Peyer's patch (tissue), 4 donors: Measurements from ENCODE around the gene IL17REL. TPM values are rescaled to one million over a fixed set of nuclear protein-coding genes. Genes with fewer than 3 reads are reported as not detected.

ENCODE experiments used
- DNase-seq, 3 donors: peaks; one replicate each; pipeline ENCODE4 v3.0.0-alpha.2; 2017 to 2019
- H3K27ac ChIP-seq, 4 donors: fragments of 200-600 bp; sonication (generic); one replicate each; pipeline ENCODE4 v1.5.1; 2016 to 2019
- H3K27me3 ChIP-seq, 2 donors: fragments of 200-600 bp; sonication (generic); one replicate each; pipeline ENCODE4 v1.5.1; 2019
- H3K36me3 ChIP-seq, 3 donors: fragments of 200-600 bp; sonication (generic); one replicate each; pipeline ENCODE4 v1.5.1; 2016 to 2019
- H3K4me1 ChIP-seq, 4 donors: fragments of 200-600 bp; sonication (generic); one replicate each; pipeline ENCODE4 v1.5.1; 2016 to 2019
- H3K4me3 ChIP-seq, 4 donors: fragments of 200-600 bp; sonication (generic); 1 replicate in 3 of 4; 2 replicates in 1 of 4; pipeline ENCODE4 v1.5.1; 2016 to 2019; ENCODE audit warnings: mild to moderate bottlenecking in 1 of 4
- H3K9me3 ChIP-seq, 4 donors: fragments of 200-600 bp; sonication (generic); one replicate each; pipeline ENCODE4 v1.5.1; 2016 to 2019; ENCODE audit warnings: mild to moderate bottlenecking in 1 of 4
- CTCF ChIP-seq, 6 experiments: fragments of 450-650 bp in 4 of 6; fragments of 200-600 bp in 2 of 6; sonication (generic) in 1 of 6; IDR thresholded peaks; one replicate each; pipeline ENCODE4 v1.5.1; 2017 to 2019; ENCODE audit warnings: antibody characterized with exemption in 6 of 6, mild to moderate bottlenecking in 3 of 6, moderate library complexity in 1 of 6
- POLR2A ChIP-seq, 2 donors: fragments of 450-650 bp; IDR thresholded peaks; one replicate each; pipeline ENCODE4 v1.5.1; 2017; ENCODE audit warnings: antibody characterized with exemption in 2 of 2, mild to moderate bottlenecking in 2 of 2, moderate library complexity in 2 of 2
- total RNA-seq, 4 donors: library from RNA; depleted of rRNA; stranded (reverse); fragments of >200 nt; gene quantifications; one replicate each; pipeline ENCODE4 v1.1.0, GENCODE V29; 2016

The IL17REL gene
- total RNA-seq, 4 donors from 2014 or later, result 1.1 to 2.3 (median 1.2) TPM; not detected in 1

GRCh38 chr22:49962012-49962750 lies 50.4 kb downstream of the IL17REL start:
- H3K27ac ChIP-seq, result peak overlapping the region; percentile 86 to 99 (median 98)
- no peaks in the 10 kb centered on the region for H3K27me3 ChIP-seq
- peaks cover 0 to 3% (median 0%) of the 10 kb centered on the region in 4 donors for H3K9me3 ChIP-seq
- peak; percentile 76 to 91 (median 87) for DNase-seq
- peak in 1 of 2 donors; percentile 59 for TF ChIP-seq POLR2A (IDR thresholded peaks at IDR 0.05)
- peak in 1 of 6 experiments; percentile 23 for TF ChIP-seq CTCF (IDR thresholded peaks at IDR 0.05)
- H3K36me3 ChIP-seq, result peaks cover 0 to 40% (median 0%) of the 10 kb centered on the region in 3 donors
- peak overlapping the region; percentile 65 to 100 (median 98) for H3K4me3 ChIP-seq
- peaks cover 3 to 64% (median 41%) of the 10 kb centered on the region in 4 donors for H3K4me1 ChIP-seq

GRCh38 chr22:49961601-49962011 lies 51.0 kb downstream of the IL17REL start:
- Histone ChIP-seq H3K36me3 (peaks cover 0 to 40% (median 0%) of the 10 kb centered on the region in 3 donors), H3K27me3 (no peaks in the 10 kb centered on the region), H3K4me3 (peak overlapping the region; percentile 65 to 100 (median 98)), H3K9me3 (peaks cover 0 to 3% (median 0%) of the 10 kb centered on the region in 4 donors), H3K27ac (peak overlapping the region; percentile 86 to 99 (median 98)), H3K4me1 (peaks cover 3 to 58% (median 35%) of the 10 kb centered on the region in 4 donors)
- DNase-seq, result no peak
- TF ChIP-seq CTCF (IDR thresholded peaks at IDR 0.05) (no peak), POLR2A (IDR thresholded peaks at IDR 0.05) (no peak)

- peak; percentile 54 to 76 (median 75) for DNase-seq
- Histone ChIP-seq H3K36me3 (peaks cover 0 to 40% (median 0%) of the 10 kb centered on the region in 3 donors), H3K27me3 (no peaks in the 10 kb centered on the region), H3K9me3 (peaks cover 0 to 3% (median 0%) of the 10 kb centered on the region in 4 donors), H3K4me1 (peaks cover 3 to 53% (median 30%) of the 10 kb centered on the region in 4 donors), H3K27ac (peak overlapping the region; percentile 86 to 99 (median 98)), H3K4me3 (peak overlapping the region; percentile 65 to 100 (median 98))
- TF ChIP-seq CTCF (IDR thresholded peaks at IDR 0.05), result no peak
- no peak for TF ChIP-seq POLR2A (IDR thresholded peaks at IDR 0.05)
Observed at GRCh38 chr22:49961005-49961600, 51.5 kb downstream of the IL17REL start.

- peak; percentile 97 to 98 for TF ChIP-seq POLR2A (IDR thresholded peaks at IDR 0.05)
- TF ChIP-seq CTCF (IDR thresholded peaks at IDR 0.05), result no peak
- no peaks in the 10 kb centered on the region for H3K27me3 ChIP-seq
- peaks cover 3 to 46% (median 23%) of the 10 kb centered on the region in 4 donors for H3K4me1 ChIP-seq
- H3K36me3 ChIP-seq, result peaks cover 0 to 40% (median 0%) of the 10 kb centered on the region in 3 donors
- peak; percentile 89 to 98 (median 97) for DNase-seq
- peak within 1 kb of the TSS; percentile 86 to 99 (median 98) for H3K27ac ChIP-seq
- peak within 1 kb of the TSS; percentile 65 to 100 (median 98) for H3K4me3 ChIP-seq
- peaks cover 0 to 3% (median 0%) of the 10 kb centered on the region in 4 donors for H3K9me3 ChIP-seq
Observed at GRCh38 chr22:49960159-49961004, 52.2 kb downstream of the IL17REL start, which contains the start of gene PIM3. Gene PIM3, plus strand, starts transcription at chr22:49960772. Its CDS starts 176 bp downstream, at chr22:49960948.

GRCh38 chr22:49959782-49960158 lies 52.8 kb downstream of the IL17REL start:
- no peaks in the 10 kb centered on the region for H3K27me3 ChIP-seq
- peak overlapping the region; percentile 65 to 100 (median 98) for H3K4me3 ChIP-seq
- peak overlapping the region; percentile 86 to 99 (median 98) for H3K27ac ChIP-seq
- TF ChIP-seq CTCF (IDR thresholded peaks at IDR 0.05), result peak in 3 of 6 experiments; percentile 17 to 30 (median 28)
- TF ChIP-seq POLR2A (IDR thresholded peaks at IDR 0.05), result no peak
- peaks cover 0 to 3% (median 0%) of the 10 kb centered on the region in 4 donors for H3K9me3 ChIP-seq
- H3K4me1 ChIP-seq, result peaks cover 3 to 42% (median 20%) of the 10 kb centered on the region in 4 donors
- DNase-seq, result peak in 2 of 3 donors; percentile 84 to 87
- H3K36me3 ChIP-seq, result peaks cover 0 to 37% (median 0%) of the 10 kb centered on the region in 3 donors
